WTC11 (cell line): ENCODE results near the gene MAP1B. TPM values are rescaled to one million over a fixed set of nuclear protein-coding genes. Genes with fewer than 3 reads are reported as not detected.

Experiments
- ATAC-seq: fragments of 200-7000 bp; cut with Tn5 transposase; 2 replicates; pipeline ENCODE4 v1.10.0; 2021; ENCODE audit warnings: mild to moderate bottlenecking, moderate library complexity
- CTCF ChIA-PET: fragments of 300-600 bp; sonication (Branson Sonifier 250); formaldehyde crosslinking; loops from one replicate; lab custom pipeline; 2021; ENCODE audit warnings: antibody characterized with exemption; lab: Charles Lee
- POLR2A ChIA-PET: fragments of 350-600 bp; sonication (Branson Sonifier 250); formaldehyde crosslinking; loops from one replicate; lab custom pipeline; 2021; ENCODE audit warnings: antibody characterized with exemption; lab: Charles Lee
- DNase-seq: peaks from one replicate; pipeline ENCODE4 v3.0.0; 2021; ENCODE audit warnings: low spot score
- H3K27ac Mint-ChIP-seq: 2 replicates; pipeline ENCODE4 v1.8.0; 2021; ENCODE audit warnings: mixed read lengths
- H3K27me3 Mint-ChIP-seq: 2 replicates; pipeline ENCODE4 v1.8.0; 2021; ENCODE audit warnings: low read depth, mild to moderate bottlenecking, moderate library complexity, mixed read lengths
- H3K36me3 Mint-ChIP-seq: 2 replicates; pipeline ENCODE4 v1.8.0; 2021; ENCODE audit warnings: mixed read lengths
- H3K4me1 Mint-ChIP-seq: 2 replicates; pipeline ENCODE4 v1.8.0; 2022; ENCODE audit warnings: mixed read lengths
- H3K4me3 Mint-ChIP-seq: 2 replicates; pipeline ENCODE4 v1.8.0; 2021; ENCODE audit warnings: mild to moderate bottlenecking, moderate library complexity, mixed read lengths
- H3K9me3 Mint-ChIP-seq: 2 replicates; pipeline ENCODE4 v1.8.0; 2021; ENCODE audit warnings: mixed read lengths
- CREM ChIP-seq: sonication (generic); formaldehyde crosslinking; IDR thresholded peaks from 2 replicates; pipeline ENCODE4 v1.8.1; 2022; ENCODE audit warnings: mild to moderate bottlenecking, missing genetic modification reagents, moderate library complexity
- ERG ChIP-seq: fragments of 250-450 bp; sonication (Bioruptor Pico); IDR thresholded peaks from 2 replicates; pipeline ENCODE4 v1.8.0; 2021; ENCODE audit warnings: mild to moderate bottlenecking
- FOXK1 ChIP-seq: sonication (generic); formaldehyde crosslinking; IDR thresholded peaks from 2 replicates; pipeline ENCODE4 v1.8.0; 2022; ENCODE audit warnings: mild to moderate bottlenecking, moderate library complexity, missing genetic modification reagents
- GRHL2 ChIP-seq: fragments of 250-450 bp; sonication (Bioruptor Pico); IDR thresholded peaks from 2 replicates; pipeline ENCODE4 v1.8.0; 2022; ENCODE audit warnings: mild to moderate bottlenecking, moderate library complexity; ENCODE audit not compliant: insufficient replicate concordance, severe bottlenecking
- HMGA2 ChIP-seq: fragments of 250-450 bp; sonication (Bioruptor Pico); IDR thresholded peaks from 2 replicates; pipeline ENCODE4 v1.4.0; 2021; ENCODE audit warnings: mild to moderate bottlenecking, moderate library complexity
- JUN ChIP-seq: sonication (generic); formaldehyde crosslinking; IDR thresholded peaks from 2 replicates; pipeline ENCODE4 v1.8.0; 2023; ENCODE audit warnings: mild to moderate bottlenecking, missing genetic modification reagents
- MAX ChIP-seq: sonication (generic); formaldehyde crosslinking; IDR thresholded peaks from 2 replicates; pipeline ENCODE4 v1.8.0; 2022; ENCODE audit warnings: mild to moderate bottlenecking, missing genetic modification reagents
- NFE2L1 ChIP-seq: sonication (generic); formaldehyde crosslinking; IDR thresholded peaks from 2 replicates; pipeline ENCODE4 v1.8.1; 2023; ENCODE audit warnings: missing genetic modification reagents
- PREB ChIP-seq: sonication (generic); formaldehyde crosslinking; IDR thresholded peaks from 2 replicates; pipeline ENCODE4 v1.8.1; 2022; ENCODE audit warnings: mild to moderate bottlenecking, missing genetic modification reagents, moderate library complexity, borderline replicate concordance
- RELA ChIP-seq: sonication (generic); formaldehyde crosslinking; IDR thresholded peaks from 2 replicates; pipeline ENCODE4 v1.8.1; 2022; ENCODE audit warnings: missing genetic modification reagents, mild to moderate bottlenecking, borderline replicate concordance
- SMAD4 ChIP-seq: sonication (generic); formaldehyde crosslinking; IDR thresholded peaks from 2 replicates; pipeline ENCODE4 v1.8.0; 2022; ENCODE audit warnings: mild to moderate bottlenecking, missing genetic modification reagents
- SOX15 ChIP-seq: fragments of 250-450 bp; sonication (Bioruptor Pico); IDR thresholded peaks from 2 replicates; pipeline ENCODE4 v1.9.0; 2021; ENCODE audit warnings: mild to moderate bottlenecking
- TCF7 ChIP-seq: sonication (generic); formaldehyde crosslinking; IDR thresholded peaks from 2 replicates; pipeline ENCODE4 v1.8.0; 2022; ENCODE audit warnings: mild to moderate bottlenecking, low read depth, missing genetic modification reagents, moderate library complexity
- TEAD4 ChIP-seq: sonication (generic); formaldehyde crosslinking; IDR thresholded peaks from 2 replicates; pipeline ENCODE4 v1.8.0; 2022; ENCODE audit warnings: mild to moderate bottlenecking, missing genetic modification reagents
- TP53 ChIP-seq: sonication (generic); formaldehyde crosslinking; IDR thresholded peaks from 2 replicates; pipeline ENCODE4 v1.8.1; 2023; ENCODE audit warnings: mild to moderate bottlenecking, missing genetic modification reagents
- ZBTB43 ChIP-seq: sonication (generic); formaldehyde crosslinking; IDR thresholded peaks from 2 replicates; pipeline ENCODE4 v1.8.1; 2023; ENCODE audit warnings: mild to moderate bottlenecking, missing genetic modification reagents
- ZNF138 ChIP-seq: sonication (generic); formaldehyde crosslinking; conservative IDR thresholded peaks from 2 replicates; pipeline ENCODE4 v1.8.1; 2022; ENCODE audit warnings: mild to moderate bottlenecking, moderate library complexity, missing genetic modification reagents
- ZNF232 ChIP-seq: sonication (generic); formaldehyde crosslinking; IDR thresholded peaks from 2 replicates; pipeline ENCODE4 v1.8.0; 2022; ENCODE audit warnings: mild to moderate bottlenecking, missing genetic modification reagents
- ZNF423 ChIP-seq: fragments of 250-450 bp; sonication (Bioruptor Pico); IDR thresholded peaks from 2 replicates; pipeline ENCODE4 v2.1.2; 2022; ENCODE audit warnings: mild to moderate bottlenecking, moderate library complexity
- total RNA-seq: library from RNA; stranded (reverse); gene quantifications from 3 replicates; pipeline ENCODE4 v1.2.3, GENCODE V29; 2021
- TF ChIP-seq, protein P1 (sequence below): fragments of 250-450 bp; sonication (Bioruptor Pico); conservative IDR thresholded peaks from 2 replicates; pipeline ENCODE4 v1.9.0; 2021; ENCODE audit warnings: mild to moderate bottlenecking
- TF ChIP-seq, protein P2 (sequence below): sonication (generic); formaldehyde crosslinking; IDR thresholded peaks from 2 replicates; pipeline ENCODE4 v1.8.0; 2022; ENCODE audit warnings: missing genetic modification reagents
- TF ChIP-seq, protein P3 (sequence below): fragments of 200-600 bp; IDR thresholded peaks from 2 replicates; pipeline ENCODE4 v1.8.0; 2022; ENCODE audit warnings: antibody characterized with exemption
- TF ChIP-seq, protein P4 (sequence below): sonication (generic); formaldehyde crosslinking; IDR thresholded peaks from 2 replicates; pipeline ENCODE4 v1.8.1; 2023; ENCODE audit warnings: mild to moderate bottlenecking, missing genetic modification reagents, moderate library complexity

MAP1B gene
- total RNA-seq, 1 experiment from 2014 or later = 95.0 TPM

DNA sequence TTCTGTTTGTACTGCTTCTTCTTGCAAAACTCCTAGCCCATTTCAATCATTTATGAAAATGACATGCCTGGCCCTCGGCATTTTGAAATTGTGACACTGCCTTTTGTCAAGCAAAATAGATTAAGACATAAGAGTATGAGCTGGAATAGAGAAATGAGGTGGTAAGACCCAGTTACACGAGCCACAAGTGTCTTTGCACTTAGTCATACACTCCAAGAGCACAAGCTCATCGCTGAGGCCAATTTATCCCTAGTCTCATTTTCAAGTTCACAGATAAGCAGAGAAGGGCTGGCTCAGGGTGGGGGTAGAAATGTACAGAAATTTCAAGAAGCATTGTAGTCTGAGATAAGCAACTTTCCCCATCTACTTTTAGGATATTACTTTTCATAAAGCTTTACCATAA lies 40.6 kb upstream of the MAP1B start (continued):
- TF ChIP-seq, protein P1, sequence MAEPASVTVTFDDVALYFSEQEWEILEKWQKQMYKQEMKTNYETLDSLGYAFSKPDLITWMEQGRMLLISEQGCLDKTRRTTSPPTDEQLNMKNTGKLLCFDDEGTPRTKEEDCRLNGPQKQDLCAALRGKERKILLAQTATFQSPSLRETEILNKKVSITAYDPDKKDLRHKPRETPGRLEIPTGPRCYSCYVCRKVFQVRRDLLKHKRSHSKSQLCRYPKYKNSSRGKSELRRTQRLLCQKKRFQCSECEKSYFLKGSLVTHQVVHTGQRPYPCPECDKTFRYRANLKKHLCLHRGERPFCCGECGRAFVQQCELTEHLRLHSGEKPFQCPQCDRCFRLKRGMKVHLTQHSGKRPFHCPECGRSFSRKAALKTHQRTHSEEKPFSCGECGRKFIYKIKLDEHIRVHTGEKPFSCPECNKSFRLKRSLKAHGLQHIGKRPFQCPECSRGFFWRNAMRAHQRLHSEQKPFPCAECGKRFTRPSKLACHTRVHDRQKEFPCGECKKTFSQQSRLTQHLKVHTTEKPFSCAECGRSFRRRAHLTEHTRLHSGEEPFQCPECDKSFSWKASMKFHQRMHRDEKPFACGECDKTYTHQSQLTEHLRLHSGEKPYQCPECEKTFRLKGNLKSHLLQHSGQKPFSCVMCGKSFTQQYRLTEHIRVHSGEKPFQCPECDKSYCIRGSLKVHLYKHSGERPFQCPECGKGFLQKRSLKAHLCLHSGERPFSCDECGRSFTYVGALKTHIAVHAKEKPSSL (CRISPR knock-in tag) = no peak
- TF ChIP-seq NFE2L1 = no peak
- TF ChIP-seq PREB = no peak
- no peak for TF ChIP-seq ZNF423 (CRISPR knock-in tag)
- TF ChIP-seq ZNF232 (CRISPR knock-in tag) = no peak
- no peak for TF ChIP-seq SOX15
- no peak for TF ChIP-seq ZNF138 (CRISPR knock-in tag)
- TF ChIP-seq, protein P2, sequence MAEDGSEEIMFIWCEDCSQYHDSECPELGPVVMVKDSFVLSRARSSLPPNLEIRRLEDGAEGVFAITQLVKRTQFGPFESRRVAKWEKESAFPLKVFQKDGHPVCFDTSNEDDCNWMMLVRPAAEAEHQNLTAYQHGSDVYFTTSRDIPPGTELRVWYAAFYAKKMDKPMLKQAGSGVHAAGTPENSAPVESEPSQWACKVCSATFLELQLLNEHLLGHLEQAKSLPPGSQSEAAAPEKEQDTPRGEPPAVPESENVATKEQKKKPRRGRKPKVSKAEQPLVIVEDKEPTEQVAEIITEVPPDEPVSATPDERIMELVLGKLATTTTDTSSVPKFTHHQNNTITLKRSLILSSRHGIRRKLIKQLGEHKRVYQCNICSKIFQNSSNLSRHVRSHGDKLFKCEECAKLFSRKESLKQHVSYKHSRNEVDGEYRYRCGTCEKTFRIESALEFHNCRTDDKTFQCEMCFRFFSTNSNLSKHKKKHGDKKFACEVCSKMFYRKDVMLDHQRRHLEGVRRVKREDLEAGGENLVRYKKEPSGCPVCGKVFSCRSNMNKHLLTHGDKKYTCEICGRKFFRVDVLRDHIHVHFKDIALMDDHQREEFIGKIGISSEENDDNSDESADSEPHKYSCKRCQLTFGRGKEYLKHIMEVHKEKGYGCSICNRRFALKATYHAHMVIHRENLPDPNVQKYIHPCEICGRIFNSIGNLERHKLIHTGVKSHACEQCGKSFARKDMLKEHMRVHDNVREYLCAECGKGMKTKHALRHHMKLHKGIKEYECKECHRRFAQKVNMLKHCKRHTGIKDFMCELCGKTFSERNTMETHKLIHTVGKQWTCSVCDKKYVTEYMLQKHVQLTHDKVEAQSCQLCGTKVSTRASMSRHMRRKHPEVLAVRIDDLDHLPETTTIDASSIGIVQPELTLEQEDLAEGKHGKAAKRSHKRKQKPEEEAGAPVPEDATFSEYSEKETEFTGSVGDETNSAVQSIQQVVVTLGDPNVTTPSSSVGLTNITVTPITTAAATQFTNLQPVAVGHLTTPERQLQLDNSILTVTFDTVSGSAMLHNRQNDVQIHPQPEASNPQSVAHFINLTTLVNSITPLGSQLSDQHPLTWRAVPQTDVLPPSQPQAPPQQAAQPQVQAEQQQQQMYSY (CRISPR knock-in tag) = no peak
- TF ChIP-seq TP53 (CRISPR knock-in tag) = no peak
- no peak for TF ChIP-seq MAX
- no peak for TF ChIP-seq ERG (CRISPR knock-in tag)

GRCh38 chr5:72067682-72068470 lies 39.4 kb upstream of the MAP1B start:
- ATAC-seq = no peak
- Mint-ChIP-seq H3K4me1 (peaks cover 53% of the 10 kb centered on the region), H3K9me3 (no peaks in the 10 kb centered on the region), H3K27ac (peak overlapping the region; percentile 61; the same call in 1 of the 2 replicates), H3K36me3 (no peaks in the 10 kb centered on the region), H3K4me3 (no peak overlapping the region), H3K27me3 (no peaks in the 10 kb centered on the region)
- no peak for DNase-seq
- CTCF ChIA-PET = no interaction called here
- POLR2A ChIA-PET = no interaction called here
- no peak for TF ChIP-seq RELA
- no peak for TF ChIP-seq TEAD4 (CRISPR knock-in tag)
- TF ChIP-seq ZNF423 (CRISPR knock-in tag) = no peak
- no peak for TF ChIP-seq HMGA2 (CRISPR knock-in tag)
- no peak for TF ChIP-seq SMAD4
- no peak for TF ChIP-seq ZBTB43 (CRISPR knock-in tag)
- no peak for TF ChIP-seq JUN (CRISPR knock-in tag)
- TF ChIP-seq TCF7 (CRISPR knock-in tag) = no peak
- TF ChIP-seq, protein P3, sequence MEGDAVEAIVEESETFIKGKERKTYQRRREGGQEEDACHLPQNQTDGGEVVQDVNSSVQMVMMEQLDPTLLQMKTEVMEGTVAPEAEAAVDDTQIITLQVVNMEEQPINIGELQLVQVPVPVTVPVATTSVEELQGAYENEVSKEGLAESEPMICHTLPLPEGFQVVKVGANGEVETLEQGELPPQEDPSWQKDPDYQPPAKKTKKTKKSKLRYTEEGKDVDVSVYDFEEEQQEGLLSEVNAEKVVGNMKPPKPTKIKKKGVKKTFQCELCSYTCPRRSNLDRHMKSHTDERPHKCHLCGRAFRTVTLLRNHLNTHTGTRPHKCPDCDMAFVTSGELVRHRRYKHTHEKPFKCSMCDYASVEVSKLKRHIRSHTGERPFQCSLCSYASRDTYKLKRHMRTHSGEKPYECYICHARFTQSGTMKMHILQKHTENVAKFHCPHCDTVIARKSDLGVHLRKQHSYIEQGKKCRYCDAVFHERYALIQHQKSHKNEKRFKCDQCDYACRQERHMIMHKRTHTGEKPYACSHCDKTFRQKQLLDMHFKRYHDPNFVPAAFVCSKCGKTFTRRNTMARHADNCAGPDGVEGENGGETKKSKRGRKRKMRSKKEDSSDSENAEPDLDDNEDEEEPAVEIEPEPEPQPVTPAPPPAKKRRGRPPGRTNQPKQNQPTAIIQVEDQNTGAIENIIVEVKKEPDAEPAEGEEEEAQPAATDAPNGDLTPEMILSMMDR = no peak
- no peak for TF ChIP-seq CREM (CRISPR knock-in tag)
- no peak for TF ChIP-seq GRHL2 (CRISPR knock-in tag)
- no peak for TF ChIP-seq FOXK1
- TF ChIP-seq, protein P4, sequence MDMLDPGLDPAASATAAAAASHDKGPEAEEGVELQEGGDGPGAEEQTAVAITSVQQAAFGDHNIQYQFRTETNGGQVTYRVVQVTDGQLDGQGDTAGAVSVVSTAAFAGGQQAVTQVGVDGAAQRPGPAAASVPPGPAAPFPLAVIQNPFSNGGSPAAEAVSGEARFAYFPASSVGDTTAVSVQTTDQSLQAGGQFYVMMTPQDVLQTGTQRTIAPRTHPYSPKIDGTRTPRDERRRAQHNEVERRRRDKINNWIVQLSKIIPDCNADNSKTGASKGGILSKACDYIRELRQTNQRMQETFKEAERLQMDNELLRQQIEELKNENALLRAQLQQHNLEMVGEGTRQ (CRISPR knock-in tag) = no peak
